HEK293 (cell line): Measurements from ENCODE around the gene PDZRN3.

Experiments used
- KLF1 ChIP-seq: fragments of 450-650 bp; formaldehyde crosslinking; IDR thresholded peaks from 2 replicates; pipeline ENCODE4 v1.5.1; 2016; ENCODE audit warnings: missing biosample characterization, missing genetic modification characterization
- KLF10 ChIP-seq: fragments of 450-650 bp; IDR thresholded peaks from 2 replicates; pipeline ENCODE4 v1.5.1; 2018; ENCODE audit warnings: missing biosample characterization, mild to moderate bottlenecking, missing genetic modification characterization
- REPIN1 ChIP-seq: fragments of 450-650 bp; formaldehyde crosslinking; IDR thresholded peaks from 2 replicates; pipeline ENCODE4 v1.5.1; 2017; ENCODE audit warnings: missing biosample characterization, missing genetic modification characterization, low read depth
- SP3 ChIP-seq: fragments of 450-650 bp; formaldehyde crosslinking; IDR thresholded peaks from 2 replicates; pipeline ENCODE4 v1.5.1; 2016; ENCODE audit warnings: missing biosample characterization, missing genetic modification characterization
- TCF7L2 ChIP-seq: IDR thresholded peaks from 2 replicates; pipeline ENCODE4 v1.6.1; 2011; ENCODE audit warnings: low read depth, mild to moderate bottlenecking, inconsistent platforms, low read length, moderate library complexity, borderline replicate concordance
- YY1 ChIP-seq: fragments of 450-650 bp; formaldehyde crosslinking; IDR thresholded peaks from 2 replicates; pipeline ENCODE4 v1.5.1; 2018; ENCODE audit warnings: missing biosample characterization, missing genetic modification characterization
- TF ChIP-seq, protein P1 (sequence below): fragments of 450-650 bp; formaldehyde crosslinking; IDR thresholded peaks from 2 replicates; pipeline ENCODE4 v1.5.1; 2016; ENCODE audit warnings: missing biosample characterization, missing genetic modification characterization
- TF ChIP-seq, protein P2 (sequence below): fragments of 450-650 bp; formaldehyde crosslinking; IDR thresholded peaks from 2 replicates; pipeline ENCODE4 v1.5.1; 2016; ENCODE audit warnings: missing biosample characterization, missing genetic modification characterization
- TF ChIP-seq, protein P3 (sequence below): sonication (generic); formaldehyde crosslinking; IDR thresholded peaks from 2 replicates; pipeline ENCODE4 v1.8.1; 2022; ENCODE audit warnings: mild to moderate bottlenecking, moderate library complexity, missing genetic modification reagents
- TF ChIP-seq, protein P4 (sequence below): fragments of 450-650 bp; formaldehyde crosslinking; IDR thresholded peaks from 2 replicates; pipeline ENCODE4 v1.5.1; 2016; ENCODE audit warnings: missing biosample characterization, missing genetic modification characterization

DNA sequence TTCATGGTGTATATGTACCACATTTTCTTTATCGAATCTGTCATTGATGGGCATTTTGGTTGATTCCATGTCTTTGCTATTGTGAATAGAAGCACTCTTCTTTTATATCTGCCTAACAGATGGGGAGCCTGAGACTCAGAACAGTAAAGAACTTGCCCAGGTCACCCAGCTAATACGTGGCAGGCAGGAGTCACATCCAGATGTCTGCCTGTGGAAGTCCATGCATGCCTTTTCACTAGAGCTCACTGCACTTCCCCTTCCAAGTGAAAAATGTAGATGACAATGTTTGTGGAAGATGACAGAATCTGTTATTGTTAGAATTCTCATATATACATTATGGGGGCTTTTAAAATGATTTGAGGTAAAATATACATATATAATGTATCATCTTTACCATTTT is 165.0 kb downstream of the PDZRN3 start:
- no peak for TF ChIP-seq SP3 (tag by site-specific recombination)
- TF ChIP-seq, protein P1, sequence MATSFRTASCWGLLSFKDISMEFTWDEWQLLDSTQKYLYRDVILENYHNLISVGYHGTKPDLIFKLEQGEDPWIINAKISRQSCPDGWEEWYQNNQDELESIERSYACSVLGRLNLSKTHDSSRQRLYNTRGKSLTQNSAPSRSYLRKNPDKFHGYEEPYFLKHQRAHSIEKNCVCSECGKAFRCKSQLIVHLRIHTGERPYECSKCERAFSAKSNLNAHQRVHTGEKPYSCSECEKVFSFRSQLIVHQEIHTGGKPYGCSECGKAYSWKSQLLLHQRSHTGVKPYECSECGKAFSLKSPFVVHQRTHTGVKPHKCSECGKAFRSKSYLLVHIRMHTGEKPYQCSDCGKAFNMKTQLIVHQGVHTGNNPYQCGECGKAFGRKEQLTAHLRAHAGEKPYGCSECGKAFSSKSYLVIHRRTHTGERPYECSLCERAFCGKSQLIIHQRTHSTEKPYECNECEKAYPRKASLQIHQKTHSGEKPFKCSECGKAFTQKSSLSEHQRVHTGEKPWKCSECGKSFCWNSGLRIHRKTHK (tag by site-specific recombination): no peak
- TF ChIP-seq, protein P2, sequence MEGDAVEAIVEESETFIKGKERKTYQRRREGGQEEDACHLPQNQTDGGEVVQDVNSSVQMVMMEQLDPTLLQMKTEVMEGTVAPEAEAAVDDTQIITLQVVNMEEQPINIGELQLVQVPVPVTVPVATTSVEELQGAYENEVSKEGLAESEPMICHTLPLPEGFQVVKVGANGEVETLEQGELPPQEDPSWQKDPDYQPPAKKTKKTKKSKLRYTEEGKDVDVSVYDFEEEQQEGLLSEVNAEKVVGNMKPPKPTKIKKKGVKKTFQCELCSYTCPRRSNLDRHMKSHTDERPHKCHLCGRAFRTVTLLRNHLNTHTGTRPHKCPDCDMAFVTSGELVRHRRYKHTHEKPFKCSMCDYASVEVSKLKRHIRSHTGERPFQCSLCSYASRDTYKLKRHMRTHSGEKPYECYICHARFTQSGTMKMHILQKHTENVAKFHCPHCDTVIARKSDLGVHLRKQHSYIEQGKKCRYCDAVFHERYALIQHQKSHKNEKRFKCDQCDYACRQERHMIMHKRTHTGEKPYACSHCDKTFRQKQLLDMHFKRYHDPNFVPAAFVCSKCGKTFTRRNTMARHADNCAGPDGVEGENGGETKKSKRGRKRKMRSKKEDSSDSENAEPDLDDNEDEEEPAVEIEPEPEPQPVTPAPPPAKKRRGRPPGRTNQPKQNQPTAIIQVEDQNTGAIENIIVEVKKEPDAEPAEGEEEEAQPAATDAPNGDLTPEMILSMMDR (tag by site-specific recombination): no peak
- TF ChIP-seq KLF10 (tag by site-specific recombination): no peak
- no peak for TF ChIP-seq KLF1
- TF ChIP-seq, protein P3, sequence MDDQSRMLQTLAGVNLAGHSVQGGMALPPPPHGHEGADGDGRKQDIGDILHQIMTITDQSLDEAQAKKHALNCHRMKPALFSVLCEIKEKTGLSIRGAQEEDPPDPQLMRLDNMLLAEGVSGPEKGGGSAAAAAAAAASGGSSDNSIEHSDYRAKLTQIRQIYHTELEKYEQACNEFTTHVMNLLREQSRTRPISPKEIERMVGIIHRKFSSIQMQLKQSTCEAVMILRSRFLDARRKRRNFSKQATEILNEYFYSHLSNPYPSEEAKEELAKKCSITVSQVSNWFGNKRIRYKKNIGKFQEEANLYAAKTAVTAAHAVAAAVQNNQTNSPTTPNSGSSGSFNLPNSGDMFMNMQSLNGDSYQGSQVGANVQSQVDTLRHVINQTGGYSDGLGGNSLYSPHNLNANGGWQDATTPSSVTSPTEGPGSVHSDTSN (CRISPR knock-in tag): no peak
- TF ChIP-seq, protein P4, sequence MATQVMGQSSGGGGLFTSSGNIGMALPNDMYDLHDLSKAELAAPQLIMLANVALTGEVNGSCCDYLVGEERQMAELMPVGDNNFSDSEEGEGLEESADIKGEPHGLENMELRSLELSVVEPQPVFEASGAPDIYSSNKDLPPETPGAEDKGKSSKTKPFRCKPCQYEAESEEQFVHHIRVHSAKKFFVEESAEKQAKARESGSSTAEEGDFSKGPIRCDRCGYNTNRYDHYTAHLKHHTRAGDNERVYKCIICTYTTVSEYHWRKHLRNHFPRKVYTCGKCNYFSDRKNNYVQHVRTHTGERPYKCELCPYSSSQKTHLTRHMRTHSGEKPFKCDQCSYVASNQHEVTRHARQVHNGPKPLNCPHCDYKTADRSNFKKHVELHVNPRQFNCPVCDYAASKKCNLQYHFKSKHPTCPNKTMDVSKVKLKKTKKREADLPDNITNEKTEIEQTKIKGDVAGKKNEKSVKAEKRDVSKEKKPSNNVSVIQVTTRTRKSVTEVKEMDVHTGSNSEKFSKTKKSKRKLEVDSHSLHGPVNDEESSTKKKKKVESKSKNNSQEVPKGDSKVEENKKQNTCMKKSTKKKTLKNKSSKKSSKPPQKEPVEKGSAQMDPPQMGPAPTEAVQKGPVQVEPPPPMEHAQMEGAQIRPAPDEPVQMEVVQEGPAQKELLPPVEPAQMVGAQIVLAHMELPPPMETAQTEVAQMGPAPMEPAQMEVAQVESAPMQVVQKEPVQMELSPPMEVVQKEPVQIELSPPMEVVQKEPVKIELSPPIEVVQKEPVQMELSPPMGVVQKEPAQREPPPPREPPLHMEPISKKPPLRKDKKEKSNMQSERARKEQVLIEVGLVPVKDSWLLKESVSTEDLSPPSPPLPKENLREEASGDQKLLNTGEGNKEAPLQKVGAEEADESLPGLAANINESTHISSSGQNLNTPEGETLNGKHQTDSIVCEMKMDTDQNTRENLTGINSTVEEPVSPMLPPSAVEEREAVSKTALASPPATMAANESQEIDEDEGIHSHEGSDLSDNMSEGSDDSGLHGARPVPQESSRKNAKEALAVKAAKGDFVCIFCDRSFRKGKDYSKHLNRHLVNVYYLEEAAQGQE (tag by site-specific recombination): no peak
- TF ChIP-seq REPIN1 (tag by site-specific recombination): no peak
- TF ChIP-seq YY1 (tag by site-specific recombination): no peak
- TF ChIP-seq TCF7L2: no peak
